HG03378 (cell line): ENCODE results near the gene ABCB7.
"Not testable (repeated sequence)": the region's sequence is repeated elsewhere in the genome, so short reads cannot be mapped to it uniquely, and the experiment has no call there.

Source experiments
- ATAC-seq: cut with Tn5 transposase; IDR thresholded peaks from one replicate; pipeline ENCODE4 v1.9.1; 2021; ENCODE audit warnings: mild to moderate bottlenecking, moderate library complexity; ENCODE audit not compliant: unreplicated experiment

The ABCB7 gene

GRCh38 chrX:75106772-75107171, 49.3 kb downstream of the ABCB7 start:
- no peak for ATAC-seq

GRCh38 chrX:75096331-75096730, 59.8 kb downstream of the ABCB7 start:
- no peak for ATAC-seq

- ATAC-seq: no peak
Observed at GRCh38 chrX:75086731-75087195, 69.3 kb downstream of the ABCB7 start.

GRCh38 chrX:75084757-75085156, 71.3 kb downstream of the ABCB7 start:
- ATAC-seq: no peak

GRCh38 chrX:75076429-75076828, 79.7 kb downstream of the ABCB7 start:
- no peak for ATAC-seq

GRCh38 chrX:75074475-75074874, 81.6 kb downstream of the ABCB7 start:
- ATAC-seq: no peak

- no peak for ATAC-seq
Observed at GRCh38 chrX:75071334-75071733, 84.7 kb downstream of the ABCB7 start.

GRCh38 chrX:75067931-75068330, 88.2 kb downstream of the ABCB7 start:
- ATAC-seq: no peak

GRCh38 chrX:75061701-75062100, 94.4 kb downstream of the ABCB7 start:
- ATAC-seq: no peak

GRCh38 chrX:75051047-75051446, 105.0 kb downstream of the ABCB7 start:
- no peak for ATAC-seq

- ATAC-seq: no peak
Observed at GRCh38 chrX:75045369-75045768, 110.7 kb downstream of the ABCB7 start.

GRCh38 chrX:75044142-75044541, 111.9 kb downstream of the ABCB7 start:
- ATAC-seq: not testable (repeated sequence)

- ATAC-seq: no peak
Observed at GRCh38 chrX:75038925-75039324, 117.2 kb downstream of the ABCB7 start.
